Osteocyte (in vitro differentiated cells): Measurements from ENCODE around the gene CAMK2G. TPM values are rescaled to one million over a fixed set of nuclear protein-coding genes. Genes with fewer than 3 reads are reported as not detected.

ENCODE experiments used
- DNase-seq: peaks from one replicate; pipeline ENCODE4 v3.0.0; 2021; ENCODE audit warnings: mixed read lengths; ENCODE audit not compliant: unreplicated experiment; ENCODE audit errors: extremely low spot score
- H3K27ac Mint-ChIP-seq: one replicate; pipeline ENCODE4 v1.8.0; 2021; ENCODE audit warnings: mild to moderate bottlenecking, mixed read lengths; ENCODE audit not compliant: unreplicated experiment
- H3K27me3 Mint-ChIP-seq: one replicate; pipeline ENCODE4 v1.8.0; 2021; ENCODE audit warnings: mixed read lengths; ENCODE audit not compliant: unreplicated experiment
- H3K36me3 Mint-ChIP-seq: one replicate; pipeline ENCODE4 v1.8.0; 2021; ENCODE audit warnings: mixed read lengths; ENCODE audit not compliant: unreplicated experiment
- H3K4me1 Mint-ChIP-seq: one replicate; pipeline ENCODE4 v1.8.0; 2021; ENCODE audit warnings: mixed read lengths; ENCODE audit not compliant: unreplicated experiment
- H3K4me3 Mint-ChIP-seq: one replicate; pipeline ENCODE4 v1.8.0; 2021; ENCODE audit warnings: mild to moderate bottlenecking, moderate library complexity, mixed read lengths; ENCODE audit not compliant: unreplicated experiment
- H3K9me3 Mint-ChIP-seq: one replicate; pipeline ENCODE4 v1.8.0; 2021; ENCODE audit warnings: mixed read lengths; ENCODE audit not compliant: unreplicated experiment
- total RNA-seq: library from RNA; stranded (reverse); gene quantifications from 2 replicates; pipeline ENCODE4 v1.2.1, GENCODE V29; 2021
- TF ChIP-seq, protein P1 (sequence below): fragments of 200-600 bp; sonication (generic); IDR thresholded peaks from 2 replicates; pipeline ENCODE4 v1.5.0; 2021; ENCODE audit warnings: antibody characterized with exemption, mild to moderate bottlenecking, moderate library complexity

CAMK2G gene
- total RNA-seq, 1 donor from 2014 or later: 37.6 TPM

- no peak for DNase-seq
- Mint-ChIP-seq H3K4me3 (peak overlapping the region; percentile 97), H3K4me1 (peaks cover 42% of the 10 kb centered on the region), H3K27me3 (no peaks in the 10 kb centered on the region), H3K36me3 (peaks cover 6% of the 10 kb centered on the region), H3K27ac (peak overlapping the region; percentile 99), H3K9me3 (no peaks in the 10 kb centered on the region)
- TF ChIP-seq, protein P1, sequence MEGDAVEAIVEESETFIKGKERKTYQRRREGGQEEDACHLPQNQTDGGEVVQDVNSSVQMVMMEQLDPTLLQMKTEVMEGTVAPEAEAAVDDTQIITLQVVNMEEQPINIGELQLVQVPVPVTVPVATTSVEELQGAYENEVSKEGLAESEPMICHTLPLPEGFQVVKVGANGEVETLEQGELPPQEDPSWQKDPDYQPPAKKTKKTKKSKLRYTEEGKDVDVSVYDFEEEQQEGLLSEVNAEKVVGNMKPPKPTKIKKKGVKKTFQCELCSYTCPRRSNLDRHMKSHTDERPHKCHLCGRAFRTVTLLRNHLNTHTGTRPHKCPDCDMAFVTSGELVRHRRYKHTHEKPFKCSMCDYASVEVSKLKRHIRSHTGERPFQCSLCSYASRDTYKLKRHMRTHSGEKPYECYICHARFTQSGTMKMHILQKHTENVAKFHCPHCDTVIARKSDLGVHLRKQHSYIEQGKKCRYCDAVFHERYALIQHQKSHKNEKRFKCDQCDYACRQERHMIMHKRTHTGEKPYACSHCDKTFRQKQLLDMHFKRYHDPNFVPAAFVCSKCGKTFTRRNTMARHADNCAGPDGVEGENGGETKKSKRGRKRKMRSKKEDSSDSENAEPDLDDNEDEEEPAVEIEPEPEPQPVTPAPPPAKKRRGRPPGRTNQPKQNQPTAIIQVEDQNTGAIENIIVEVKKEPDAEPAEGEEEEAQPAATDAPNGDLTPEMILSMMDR: no peak
These were observed 92.8 kb downstream of the CAMK2G start for GRCh38 chr10:73781548-73781878.

DNA sequence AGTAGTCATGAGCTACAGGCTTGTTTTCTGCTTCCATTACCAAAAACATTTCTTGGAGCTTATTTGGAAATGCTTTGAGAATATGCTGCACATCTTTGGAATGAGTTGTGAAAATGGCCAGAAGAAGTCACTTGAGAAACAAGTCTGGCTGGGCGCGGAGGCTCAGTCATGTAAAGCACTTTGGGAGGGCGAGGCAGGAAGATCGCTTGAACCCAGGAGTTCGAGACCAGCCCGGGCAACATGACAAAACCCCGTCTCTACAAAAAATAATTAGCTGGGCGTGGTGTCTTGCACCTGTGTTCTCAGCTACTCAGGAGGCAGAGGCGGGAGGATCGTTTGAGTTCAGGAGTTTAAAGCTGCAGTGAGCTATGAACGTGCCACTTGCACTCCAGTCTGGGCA is 93.4 kb downstream of the CAMK2G start:
- Mint-ChIP-seq H3K27me3 (no peaks in the 10 kb centered on the region), H3K9me3 (no peaks in the 10 kb centered on the region), H3K4me1 (peaks cover 37% of the 10 kb centered on the region), H3K36me3 (peaks cover 3% of the 10 kb centered on the region), H3K27ac (peak overlapping the region; percentile 99), H3K4me3 (peak overlapping the region; percentile 97)
- TF ChIP-seq, protein P1: no peak
- no peak for DNase-seq

- peaks cover 9% of the 10 kb centered on the region for H3K36me3 Mint-ChIP-seq
- TF ChIP-seq, protein P1: no peak
These were observed 94.1 kb downstream of the CAMK2G start for GRCh38 chr10:73780301-73780700.

DNA sequence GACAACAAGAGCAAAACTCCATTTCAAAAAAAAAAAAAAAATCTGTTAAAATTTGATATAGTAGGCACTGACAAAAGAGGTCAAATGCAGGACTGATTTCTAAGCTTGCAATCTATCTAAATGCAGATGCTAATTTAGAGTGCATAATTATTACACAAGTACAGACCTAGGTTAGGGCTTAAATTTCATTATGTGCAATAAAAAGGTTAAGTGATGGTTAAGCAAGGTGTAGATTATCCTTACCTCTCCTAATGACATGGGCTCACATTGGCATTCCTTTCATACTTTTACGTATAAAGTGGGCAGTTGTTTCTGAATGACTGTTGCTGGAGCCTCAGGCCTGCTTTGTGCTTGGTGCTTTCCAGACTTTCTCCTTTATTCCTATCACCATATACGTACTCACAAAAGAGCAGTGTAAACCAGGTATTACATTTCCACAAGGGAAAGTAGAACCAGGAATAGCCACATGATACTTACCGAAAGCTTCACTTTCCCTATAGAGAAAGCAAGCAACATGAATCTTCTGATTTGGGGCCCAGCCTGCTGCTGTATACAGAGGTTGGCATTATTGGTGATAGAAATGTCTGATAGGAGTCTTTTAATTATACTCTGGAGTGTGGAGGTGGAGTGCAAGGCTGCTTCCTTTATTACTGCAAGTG is 94.7 kb downstream of the CAMK2G start:
- H3K9me3 Mint-ChIP-seq: no peaks in the 10 kb centered on the region
- TF ChIP-seq, protein P1: no peak
- peak overlapping the region; percentile 36 for H3K27ac Mint-ChIP-seq
- peaks cover 44% of the 10 kb centered on the region for H3K4me1 Mint-ChIP-seq
- H3K36me3 Mint-ChIP-seq: peaks cover 12% of the 10 kb centered on the region
- H3K4me3 Mint-ChIP-seq: peak overlapping the region; percentile 97
- no peaks in the 10 kb centered on the region for H3K27me3 Mint-ChIP-seq
- DNase-seq: no peak

More at GRCh38 chr10:73780301-73780700, 94.1 kb downstream of the CAMK2G start:
- H3K27me3 Mint-ChIP-seq: no peaks in the 10 kb centered on the region
- H3K9me3 Mint-ChIP-seq: no peaks in the 10 kb centered on the region
- peaks cover 42% of the 10 kb centered on the region for H3K4me1 Mint-ChIP-seq
- DNase-seq: no peak
- peak overlapping the region; percentile 97 for H3K4me3 Mint-ChIP-seq
- H3K27ac Mint-ChIP-seq: peak overlapping the region; percentile 99

DNA sequence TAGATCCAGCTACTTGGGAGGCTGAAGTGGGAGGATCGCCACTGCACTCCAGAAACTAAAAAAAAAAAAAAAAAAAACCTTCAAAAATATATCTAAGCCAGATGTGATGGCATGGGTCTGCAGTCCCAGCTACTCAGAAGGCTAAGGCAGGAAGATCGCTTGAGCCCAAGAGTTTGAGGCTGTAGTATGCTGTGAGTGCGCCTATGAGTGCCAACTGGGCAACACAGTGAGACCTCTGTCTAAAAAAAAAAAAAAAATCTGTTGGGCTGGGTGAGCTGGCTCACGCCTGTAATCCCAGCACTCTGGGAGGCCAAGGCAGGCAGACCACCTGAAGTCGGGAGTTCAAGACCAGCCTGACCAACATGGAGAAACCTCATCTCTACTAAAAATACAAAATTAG is 95.3 kb downstream of the CAMK2G start:
- Mint-ChIP-seq H3K27me3 (no peaks in the 10 kb centered on the region), H3K4me1 (peaks cover 46% of the 10 kb centered on the region), H3K36me3 (peaks cover 12% of the 10 kb centered on the region), H3K4me3 (no peak overlapping the region), H3K27ac (no peak overlapping the region), H3K9me3 (no peaks in the 10 kb centered on the region)
- no peak for DNase-seq
- TF ChIP-seq, protein P1: no peak
